Natural killer cell (primary cell): Measurements from ENCODE around the gene PRRC1. TPM values are rescaled to one million over a fixed set of nuclear protein-coding genes. Genes with fewer than 3 reads are reported as not detected.

Source experiments
- ATAC-seq, 3 donors: fragments of 150-1000 bp in 2 of 3; fragments of 200-7000 bp in 1 of 3; cut with Tn5 transposase; 1 replicate in 1 of 3; 2 replicates in 2 of 3; pipeline ENCODE4 v1.10.0; 2021; ENCODE audit warnings: mild to moderate bottlenecking in 2 of 3, moderate library complexity in 2 of 3
- DNase-seq, 2 donors: peaks; one replicate each; pipeline versions ENCODE4 v3.0.0 to v3.0.0-alpha.2; 2013 to 2021; ENCODE audit warnings: mixed read lengths in 1 of 2
- H3K27ac ChIP-seq: one replicate; pipeline ENCODE4 v1.5.1; 2013; ENCODE audit warnings: mild to moderate bottlenecking, low read length
- H3K27me3 ChIP-seq: one replicate; pipeline ENCODE4 v1.6.1; 2013; ENCODE audit warnings: low read length; ENCODE audit not compliant: control insufficient read depth, insufficient read depth
- H3K36me3 ChIP-seq: one replicate; pipeline ENCODE4 v1.6.1; 2013; ENCODE audit warnings: low read length; ENCODE audit not compliant: control insufficient read depth, insufficient read depth
- H3K4me1 ChIP-seq: one replicate; pipeline ENCODE4 v1.6.1; 2013; ENCODE audit warnings: low read length; ENCODE audit not compliant: control insufficient read depth, insufficient read depth
- H3K4me3 ChIP-seq: one replicate; pipeline ENCODE4 v1.5.1; 2013; ENCODE audit warnings: low read length
- H3K9me3 ChIP-seq: one replicate; pipeline ENCODE4 v1.6.1; 2013; ENCODE audit warnings: low read length; ENCODE audit not compliant: control insufficient read depth, insufficient read depth
- H3K27ac Mint-ChIP-seq, 2 donors: one replicate each; pipeline ENCODE4 v1.8.0; 2022; ENCODE audit warnings: mild to moderate bottlenecking in 2 of 2, mixed read lengths in 2 of 2, moderate library complexity in 1 of 2
- H3K27me3 Mint-ChIP-seq, 2 donors: one replicate each; pipeline ENCODE4 v1.8.0; 2022; ENCODE audit warnings: low read depth in 2 of 2, mixed read lengths in 2 of 2
- H3K36me3 Mint-ChIP-seq: one replicate; pipeline ENCODE4 v1.8.0; 2022; ENCODE audit warnings: mixed read lengths
- H3K4me1 Mint-ChIP-seq, 2 donors: one replicate each; pipeline ENCODE4 v1.8.0; 2022; ENCODE audit warnings: mixed read lengths in 2 of 2
- H3K4me3 Mint-ChIP-seq: one replicate; pipeline ENCODE4 v1.8.0; 2022; ENCODE audit warnings: mild to moderate bottlenecking, moderate library complexity, mixed read lengths
- H3K9me3 Mint-ChIP-seq, 2 donors: one replicate each; pipeline ENCODE4 v1.8.0; 2022; ENCODE audit warnings: mixed read lengths in 2 of 2
- WGBS: methylation state at CpG from one replicate; pipeline ENCODE4 v1.1.7; 2013; ENCODE audit warnings: missing lambda C conversion rate; ENCODE audit not compliant: insufficient coverage; 5-methylcytosine and 5-hydroxymethylcytosine counted together
- intact Hi-C: fragments of 100-400 bp; cut with micrococcal nuclease; formaldehyde crosslinking; loops from one replicate; pipeline ENCODE4 v1.14.2; 2022
- total RNA-seq, 4 donors: library from RNA; stranded (reverse); fragments of 120-200 nt in 1 of 4; gene quantifications; one replicate each; pipeline versions ENCODE4 v1.2.3 to v1.2.4, GENCODE V29; 2013 to 2022
- TF ChIP-seq, protein P1 (sequence below): fragments of 200-600 bp; IDR thresholded peaks from one replicate; pipeline ENCODE4 v1.8.0; 2022; ENCODE audit warnings: antibody characterized with exemption

The PRRC1 gene
- total RNA-seq, 3 donors from 2014 or later (not counting 1 experiment from before 2014, with no cell fraction given): 37.7 to 41.1 (median 39.6) TPM

DNA sequence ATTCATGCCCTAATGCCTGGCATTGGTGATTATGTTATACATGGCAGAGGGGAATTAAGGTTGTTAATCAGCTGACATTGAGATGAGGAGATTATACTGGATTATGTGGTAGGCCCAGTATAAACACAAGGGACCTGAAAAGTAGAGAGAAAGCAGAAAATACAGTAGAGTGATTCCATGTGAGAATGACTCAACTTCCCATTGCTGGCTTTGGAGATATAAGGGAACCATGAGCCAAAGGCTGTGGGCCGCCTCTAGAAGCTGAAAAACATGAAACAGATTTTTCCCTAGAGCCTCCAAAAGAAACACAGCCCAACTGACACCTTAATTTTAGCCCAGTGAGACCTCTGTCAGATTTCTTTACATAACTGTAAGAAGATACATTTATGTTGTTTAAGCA, 66.4 kb downstream of the PRRC1 start:
- WGBS: 88% methylated on average over 1 of the region's 1 CpG
- no peaks in the 10 kb centered on the region for H3K36me3 Mint-ChIP-seq
- Histone ChIP-seq H3K27ac (no peak overlapping the region), H3K9me3 (no peaks in the 10 kb centered on the region), H3K4me1 (no peaks in the 10 kb centered on the region), H3K36me3 (no peaks in the 10 kb centered on the region), H3K27me3 (no peaks in the 10 kb centered on the region), H3K4me3 (no peak overlapping the region)
- peaks cover 0 to 2% of the 10 kb centered on the region in 2 donors for H3K27me3 Mint-ChIP-seq
- H3K27ac Mint-ChIP-seq: no peak overlapping the region
- ATAC-seq: no peak
- DNase-seq: no peak
- H3K4me1 Mint-ChIP-seq: peaks cover 0 to 9% of the 10 kb centered on the region in 2 donors
- H3K4me3 Mint-ChIP-seq: no peak overlapping the region
- H3K9me3 Mint-ChIP-seq: no peaks in the 10 kb centered on the region
- TF ChIP-seq, protein P1, sequence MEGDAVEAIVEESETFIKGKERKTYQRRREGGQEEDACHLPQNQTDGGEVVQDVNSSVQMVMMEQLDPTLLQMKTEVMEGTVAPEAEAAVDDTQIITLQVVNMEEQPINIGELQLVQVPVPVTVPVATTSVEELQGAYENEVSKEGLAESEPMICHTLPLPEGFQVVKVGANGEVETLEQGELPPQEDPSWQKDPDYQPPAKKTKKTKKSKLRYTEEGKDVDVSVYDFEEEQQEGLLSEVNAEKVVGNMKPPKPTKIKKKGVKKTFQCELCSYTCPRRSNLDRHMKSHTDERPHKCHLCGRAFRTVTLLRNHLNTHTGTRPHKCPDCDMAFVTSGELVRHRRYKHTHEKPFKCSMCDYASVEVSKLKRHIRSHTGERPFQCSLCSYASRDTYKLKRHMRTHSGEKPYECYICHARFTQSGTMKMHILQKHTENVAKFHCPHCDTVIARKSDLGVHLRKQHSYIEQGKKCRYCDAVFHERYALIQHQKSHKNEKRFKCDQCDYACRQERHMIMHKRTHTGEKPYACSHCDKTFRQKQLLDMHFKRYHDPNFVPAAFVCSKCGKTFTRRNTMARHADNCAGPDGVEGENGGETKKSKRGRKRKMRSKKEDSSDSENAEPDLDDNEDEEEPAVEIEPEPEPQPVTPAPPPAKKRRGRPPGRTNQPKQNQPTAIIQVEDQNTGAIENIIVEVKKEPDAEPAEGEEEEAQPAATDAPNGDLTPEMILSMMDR: no peak
- intact Hi-C loops: no loop called here

DNA sequence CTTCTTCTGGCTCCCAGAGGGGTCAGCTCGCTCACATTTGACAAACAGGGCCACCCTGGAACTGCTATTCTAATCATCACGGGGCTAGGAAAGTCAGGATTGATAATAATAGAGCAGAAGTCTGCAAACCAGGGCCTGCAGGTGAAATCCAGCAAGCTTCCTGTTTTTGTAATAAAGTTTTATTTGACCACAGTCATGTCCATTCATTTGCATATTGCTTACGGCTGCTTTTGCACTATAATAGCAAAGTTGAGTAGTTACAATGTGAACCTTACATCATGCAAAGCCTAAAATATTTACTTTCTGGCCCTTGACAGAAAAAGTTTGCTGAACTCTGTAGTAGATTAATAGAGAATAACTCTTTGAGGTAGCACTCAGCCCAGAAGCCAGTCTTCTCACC, 68.2 kb downstream of the PRRC1 start:
- intact Hi-C loops: no loop called here
- H3K36me3 Mint-ChIP-seq: no peaks in the 10 kb centered on the region

DNA sequence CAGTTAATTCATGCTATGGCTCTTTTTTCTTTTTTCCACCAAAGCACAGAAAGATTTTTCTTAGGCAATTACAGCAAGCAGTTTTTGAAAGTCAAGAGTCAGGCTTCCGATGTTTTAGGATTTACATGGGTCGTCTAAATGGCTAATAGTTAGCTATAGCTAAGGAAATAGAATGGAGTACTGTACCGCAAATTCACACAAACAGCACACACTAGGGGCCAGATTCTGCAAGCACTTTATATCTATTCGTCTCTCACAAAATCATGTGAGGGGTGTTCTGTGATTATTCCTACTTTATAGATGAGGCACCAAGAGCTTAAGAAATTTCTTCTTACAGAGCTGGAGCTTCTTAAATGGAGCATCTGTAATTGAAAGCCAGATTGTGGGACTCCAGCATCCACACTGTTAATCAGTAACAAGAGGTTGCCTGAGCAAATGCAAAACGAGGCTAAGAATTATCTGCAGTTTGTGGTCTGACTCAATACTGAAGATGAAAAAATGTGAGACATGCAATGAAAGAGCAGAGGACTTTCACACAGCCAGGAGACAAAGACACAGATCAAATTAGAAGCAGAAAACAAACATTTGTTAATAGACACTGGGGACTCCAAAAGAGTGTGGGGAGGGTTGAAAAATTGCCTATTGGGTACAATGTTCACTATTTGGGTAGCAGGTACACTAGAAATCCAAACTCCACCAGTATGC, 68.8 kb downstream of the PRRC1 start:
- Histone ChIP-seq H3K4me1 (no peaks in the 10 kb centered on the region), H3K9me3 (no peaks in the 10 kb centered on the region), H3K36me3 (no peaks in the 10 kb centered on the region), H3K27ac (no peak overlapping the region), H3K4me3 (no peak overlapping the region), H3K27me3 (no peaks in the 10 kb centered on the region)
- no peak for ATAC-seq
- intact Hi-C loops: no loop called here
- 56% methylated on average over 2 of the region's 5 CpGs for WGBS
- Mint-ChIP-seq H3K36me3 (no peaks in the 10 kb centered on the region), H3K4me1 (peaks cover 0 to 13% of the 10 kb centered on the region in 2 donors), H3K27ac (no peak overlapping the region), H3K4me3 (no peak overlapping the region), H3K9me3 (no peaks in the 10 kb centered on the region), H3K27me3 (peaks cover 0 to 2% of the 10 kb centered on the region in 2 donors)
- DNase-seq: no peak
- TF ChIP-seq, protein P1: no peak

More for the DNA sequence above, 68.2 kb downstream of the PRRC1 start:
- no peaks in the 10 kb centered on the region for H3K9me3 Mint-ChIP-seq
- peaks cover 0 to 2% of the 10 kb centered on the region in 2 donors for H3K27me3 Mint-ChIP-seq
- Histone ChIP-seq H3K4me1 (no peaks in the 10 kb centered on the region), H3K27ac (no peak overlapping the region), H3K4me3 (no peak overlapping the region), H3K36me3 (no peaks in the 10 kb centered on the region), H3K9me3 (no peaks in the 10 kb centered on the region), H3K27me3 (no peaks in the 10 kb centered on the region)
- H3K4me1 Mint-ChIP-seq: peaks cover 0 to 12% of the 10 kb centered on the region in 2 donors
- WGBS: 81% methylated on average over 2 of the region's 3 CpGs
- TF ChIP-seq, protein P1: no peak
- no peak for DNase-seq
- no peak overlapping the region for H3K4me3 Mint-ChIP-seq
- no peak for ATAC-seq
- no peak overlapping the region for H3K27ac Mint-ChIP-seq

DNA sequence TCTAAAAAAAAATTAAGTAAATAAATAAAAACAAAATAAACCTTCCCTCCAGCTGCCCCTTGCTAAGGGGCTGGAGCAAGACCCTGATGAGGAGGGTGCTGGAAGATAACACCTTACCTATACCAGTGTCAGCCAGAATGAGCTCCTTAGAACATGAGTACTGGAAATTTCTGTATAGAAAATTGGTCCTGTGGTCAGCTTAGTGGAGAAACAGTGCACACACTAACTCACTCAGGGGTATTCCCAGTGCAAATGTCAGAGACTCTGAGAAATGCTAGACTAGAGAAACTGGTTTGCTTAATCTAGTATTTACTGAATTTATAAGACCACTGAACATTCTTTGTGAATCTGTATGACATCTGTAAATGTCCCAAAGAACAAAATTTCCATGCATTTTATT, 69.4 kb downstream of the PRRC1 start:
- no peak overlapping the region for H3K27ac ChIP-seq
- H3K36me3 ChIP-seq: no peaks in the 10 kb centered on the region
- no peaks in the 10 kb centered on the region for H3K9me3 ChIP-seq
- Mint-ChIP-seq H3K36me3 (no peaks in the 10 kb centered on the region), H3K27ac (no peak overlapping the region), H3K4me1 (peaks cover 0 to 13% of the 10 kb centered on the region in 2 donors), H3K27me3 (peaks cover 0 to under 1% of the 10 kb centered on the region in 2 donors), H3K4me3 (no peak overlapping the region), H3K9me3 (no peaks in the 10 kb centered on the region)
- H3K4me1 ChIP-seq: no peaks in the 10 kb centered on the region
- DNase-seq (no peak), ATAC-seq (no peak)
- TF ChIP-seq, protein P1: no peak
- no peak overlapping the region for H3K4me3 ChIP-seq
- no peaks in the 10 kb centered on the region for H3K27me3 ChIP-seq
- intact Hi-C loops: no loop called here
